Measurements from ENCODE around the gene TARBP1.
"Not testable (repeated sequence)": the region's sequence is repeated elsewhere in the genome, so short reads cannot be mapped to it uniquely, and the experiment has no call there.

TARBP1 gene

GRCh38 chr1:234431255-234431654, 47.7 kb downstream of the TARBP1 start:
- no peak for DNase-seq

DNA sequence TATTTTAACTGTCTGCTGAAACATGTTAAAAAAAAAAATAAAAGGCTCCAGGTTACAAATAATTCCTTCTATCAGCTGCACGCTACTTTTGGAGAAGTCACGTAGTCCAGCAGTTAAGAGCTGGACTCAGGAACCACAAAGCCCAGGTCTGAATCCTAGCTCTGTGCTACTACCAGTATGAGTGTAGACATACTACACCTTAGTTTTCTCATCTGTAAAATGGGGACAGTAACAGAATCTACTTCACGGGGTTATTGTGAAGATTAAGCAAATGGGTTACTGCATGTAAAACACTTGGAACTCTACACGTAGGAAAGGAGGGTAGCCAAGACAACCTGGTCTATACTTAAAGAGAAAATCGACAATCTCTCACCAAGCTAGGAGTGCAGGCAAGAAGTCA, 48.3 kb downstream of the TARBP1 start:
- no peak for DNase-seq

DNA sequence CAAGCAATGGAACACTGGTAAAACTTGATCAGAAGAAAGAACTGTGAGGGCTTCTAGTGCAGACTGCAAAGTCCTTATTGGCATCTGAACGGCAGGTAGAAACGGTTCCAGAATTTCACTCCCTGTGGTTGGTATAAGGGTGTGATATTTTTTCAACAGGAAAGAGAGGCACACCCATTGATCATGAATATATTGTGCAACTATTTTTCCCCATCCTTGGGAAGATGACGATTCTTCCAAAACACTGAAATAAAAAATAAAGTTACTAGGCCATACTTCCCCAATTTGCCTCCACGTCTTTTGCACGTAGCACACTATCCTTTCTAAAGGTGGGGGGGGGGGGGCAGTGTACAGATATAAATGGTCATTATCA, 49.6 kb downstream of the TARBP1 start:
- DNase-seq = no peak

DNA sequence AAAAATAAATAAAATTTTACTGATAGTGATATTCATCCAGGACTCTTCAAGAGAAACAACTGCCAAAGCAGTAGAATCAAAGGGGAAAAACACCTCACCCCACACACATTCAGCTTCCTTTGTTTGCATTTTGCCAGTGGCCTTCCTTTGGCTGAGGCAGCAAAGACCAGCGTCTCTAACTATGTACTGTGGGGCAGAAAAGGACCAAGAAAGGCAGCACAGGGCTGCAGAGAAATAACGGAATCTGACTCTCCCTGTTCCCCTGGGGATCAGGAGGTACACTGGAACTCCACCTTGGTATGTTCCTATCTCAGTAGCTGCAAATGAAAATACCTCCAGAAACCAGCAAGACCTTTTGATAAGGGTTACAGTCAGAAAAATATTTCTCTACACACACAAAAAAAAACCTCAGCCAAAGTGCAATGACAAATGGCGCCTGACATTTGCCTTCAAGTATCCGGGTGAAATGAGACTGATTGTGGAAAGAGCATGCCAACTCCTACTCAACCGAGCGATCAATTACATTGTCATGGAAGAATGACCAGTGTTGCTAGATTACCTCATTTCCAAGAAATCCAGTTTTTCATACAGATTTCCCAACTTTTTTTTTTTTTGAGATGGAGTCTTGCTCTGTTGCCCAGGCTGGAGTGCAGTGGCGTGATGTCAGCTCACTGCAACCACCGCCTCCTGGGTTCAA, 50.9 kb downstream of the TARBP1 start:
- no peak for DNase-seq

DNA sequence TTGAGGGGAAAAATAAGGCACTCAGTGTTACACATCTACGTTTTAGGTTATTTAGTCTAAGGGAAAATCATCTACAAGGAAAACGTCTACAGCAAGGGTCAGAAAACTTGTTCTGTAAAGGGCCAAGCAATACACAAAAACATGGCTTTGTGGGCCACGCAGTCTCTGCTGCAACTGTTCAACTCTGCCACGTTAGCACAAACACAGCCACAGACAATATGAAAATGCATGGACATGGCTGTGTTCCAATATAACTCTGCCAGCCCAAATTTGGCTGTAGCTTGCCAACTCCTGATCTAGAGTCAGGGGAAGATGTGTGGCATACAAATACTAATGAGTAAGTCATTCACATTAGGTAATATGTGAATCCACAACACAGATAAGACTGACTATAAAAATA, 65.0 kb downstream of the TARBP1 start:
- DNase-seq = no peak

GRCh38 chr1:234413485-234413884, 65.5 kb downstream of the TARBP1 start:
- DNase-seq = no peak

DNA sequence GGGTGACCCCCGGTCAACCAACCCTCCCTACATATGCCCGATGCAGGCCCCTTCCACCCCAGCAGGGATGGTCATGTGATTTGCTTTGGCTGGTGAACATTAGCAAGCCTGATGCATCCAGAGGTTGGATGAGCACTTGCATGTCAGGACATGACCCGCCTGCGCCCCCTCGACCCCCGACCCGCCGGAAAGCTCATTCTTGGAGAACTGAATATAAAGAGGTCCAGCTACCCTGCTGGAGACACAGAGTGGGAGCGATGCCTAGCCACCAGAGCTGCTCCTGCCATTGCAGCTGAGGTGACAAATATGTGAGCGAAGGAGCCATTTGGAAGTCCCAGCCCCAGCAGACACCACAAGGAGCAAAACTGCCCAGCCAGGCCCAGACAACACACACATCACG, 66.1 kb downstream of the TARBP1 start:
- DNase-seq = no peak

DNA sequence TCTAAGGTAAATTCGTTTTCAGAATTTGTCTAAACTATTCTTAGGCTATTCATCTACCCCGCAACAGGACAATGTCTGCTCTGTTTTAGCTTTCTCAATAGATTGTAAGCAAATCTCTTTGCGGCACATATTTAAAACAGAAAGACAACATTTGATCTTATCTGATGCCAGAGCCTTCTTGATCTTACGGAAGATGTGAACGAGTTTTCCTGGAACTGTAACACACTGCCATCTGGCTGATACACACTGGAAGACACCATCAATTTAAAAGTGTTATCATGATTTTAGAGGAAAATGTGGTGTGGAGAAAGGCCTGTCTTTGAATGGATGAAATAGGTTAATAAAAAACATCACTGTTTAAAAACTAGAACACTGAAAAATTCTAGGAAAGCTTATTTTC, 69.7 kb downstream of the TARBP1 start:
- DNase-seq = no peak

- DNase-seq = peak in 2 of 4 experiments; percentile 26 to 41
Measured at GRCh38 chr1:234408757-234409156, 70.2 kb downstream of the TARBP1 start.

DNA sequence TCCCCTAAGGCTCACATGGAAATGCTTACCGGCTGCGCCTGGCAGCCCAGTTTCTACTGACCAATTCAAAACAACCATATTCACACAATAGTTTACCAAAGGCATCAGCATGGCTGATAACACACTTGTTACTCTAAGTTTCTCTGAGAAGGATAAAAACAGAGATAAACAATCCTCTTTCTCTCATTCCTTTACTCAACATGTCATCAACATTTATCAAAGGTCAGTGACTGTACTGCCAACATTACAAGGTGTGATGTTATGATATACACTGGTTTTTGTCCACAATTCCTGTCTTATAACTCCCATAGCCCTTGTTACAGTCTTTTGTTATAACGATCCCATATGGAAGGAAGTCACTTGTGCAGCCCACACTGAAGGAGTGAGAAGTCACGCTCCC, 72.1 kb downstream of the TARBP1 start:
- DNase-seq = no peak

- DNase-seq = peak in 1 of 4 experiments; percentile 11
Measured at GRCh38 chr1:234405676-234406075, 73.3 kb downstream of the TARBP1 start.

DNA sequence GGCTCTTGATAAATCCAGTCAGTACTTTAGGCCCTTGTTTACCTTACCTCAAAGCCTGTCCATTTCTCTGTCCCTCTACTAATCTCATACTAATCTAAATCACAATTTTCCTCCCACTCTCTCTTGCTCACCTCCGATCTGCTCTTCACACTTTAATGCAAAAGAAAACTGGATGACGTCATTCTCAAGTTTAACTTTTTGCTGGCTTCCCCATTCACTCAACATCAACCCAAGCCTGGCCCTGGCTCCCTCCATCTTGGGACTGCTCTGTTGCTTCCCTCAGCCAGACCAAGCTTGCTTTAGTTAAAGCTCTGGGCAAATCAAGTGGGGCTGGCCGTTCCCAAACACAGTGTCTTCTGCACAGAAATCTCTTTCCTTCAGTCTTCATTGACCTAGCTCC, 76.0 kb downstream of the TARBP1 start:
- DNase-seq = no peak

GRCh38 chr1:234401658-234402057, 77.3 kb downstream of the TARBP1 start:
- DNase-seq = no peak

GRCh38 chr1:234400773-234401172, 78.2 kb downstream of the TARBP1 start:
- DNase-seq = no peak

- DNase-seq = not testable (repeated sequence)
Measured at GRCh38 chr1:234399515-234399914, 79.5 kb downstream of the TARBP1 start.

DNA sequence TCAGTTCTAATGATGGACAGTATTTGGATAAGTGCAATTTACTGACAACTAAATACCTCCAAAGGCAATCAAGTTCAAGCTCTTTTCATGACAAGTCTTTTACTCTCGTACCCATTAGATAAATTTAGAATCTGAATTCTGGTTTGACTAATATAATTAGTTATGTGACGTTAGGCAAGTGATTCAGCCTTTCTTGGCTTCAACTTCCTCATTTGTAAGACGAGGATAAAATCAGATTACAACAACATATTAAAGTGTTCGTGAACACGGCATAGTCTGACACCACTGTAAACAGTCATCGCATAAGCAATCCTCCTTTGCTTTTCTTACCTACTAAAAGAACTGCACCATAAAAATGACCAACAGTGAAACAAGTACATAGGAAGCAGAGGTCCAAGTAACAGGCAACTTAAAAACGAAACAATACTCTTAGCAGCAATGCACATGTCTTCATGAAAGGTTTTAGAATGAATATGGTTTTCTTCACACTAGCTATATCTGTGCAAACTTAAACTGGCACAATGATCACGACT, 80.1 kb downstream of the TARBP1 start:
- DNase-seq = no peak

- no peak for DNase-seq
Measured at GRCh38 chr1:234397732-234398131, 81.2 kb downstream of the TARBP1 start.

GRCh38 chr1:234396871-234397270, 82.1 kb downstream of the TARBP1 start:
- DNase-seq = no peak

GRCh38 chr1:234396092-234396491, 82.9 kb downstream of the TARBP1 start:
- no peak for DNase-seq

DNA sequence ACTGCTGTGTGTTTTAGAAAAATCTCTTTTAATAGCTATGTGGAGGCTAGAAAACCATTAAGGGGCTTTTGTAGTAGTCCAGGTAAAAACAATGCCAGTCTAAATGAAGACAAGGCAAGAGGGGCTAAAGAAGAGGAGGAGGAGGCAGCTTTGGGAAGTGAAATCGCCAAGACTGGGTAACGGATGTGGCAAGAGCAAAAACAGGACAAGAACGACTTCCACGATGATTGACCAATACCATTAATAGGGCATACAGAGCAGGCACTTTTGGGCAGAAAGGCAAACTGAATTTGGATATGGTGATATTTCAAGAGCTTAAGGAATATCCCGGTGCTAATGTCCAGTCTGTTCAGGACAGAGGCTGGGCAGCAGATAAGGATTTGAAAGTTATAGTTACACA, 83.7 kb downstream of the TARBP1 start:
- DNase-seq = no peak

- DNase-seq = no peak
Measured at GRCh38 chr1:234393190-234393589, 85.8 kb downstream of the TARBP1 start.

- no peak for DNase-seq
Measured at GRCh38 chr1:234388094-234388493, 90.9 kb downstream of the TARBP1 start.

DNA sequence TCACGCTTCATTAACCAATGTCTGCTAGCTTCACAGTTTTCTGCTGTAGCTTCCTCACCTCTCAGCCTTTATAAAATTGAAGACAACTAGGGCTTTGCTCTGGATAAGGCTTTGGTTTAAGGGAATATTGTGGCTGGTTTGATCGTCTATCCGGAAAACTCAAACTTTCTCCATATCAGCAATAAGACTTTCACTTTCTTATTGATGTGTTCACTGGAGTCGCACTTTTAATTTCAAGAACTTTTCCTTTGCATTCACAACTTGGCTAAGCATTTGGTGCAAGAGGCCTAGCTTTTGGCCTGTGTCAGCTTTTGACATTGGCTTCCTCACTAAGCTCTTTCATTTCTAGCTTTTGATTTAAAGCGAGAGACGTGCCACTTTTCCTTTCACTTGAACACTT, 92.9 kb downstream of the TARBP1 start:
- no peak for DNase-seq

- no peak for DNase-seq
Measured at GRCh38 chr1:234381699-234382555, 97.1 kb downstream of the TARBP1 start.
